Coronary artery (tissue), 2 donors: ENCODE results near the gene ODF2L.

Experiments used
- DNase-seq: peaks from one replicate; pipeline ENCODE4 v3.0.0-alpha.2; 2017; ENCODE audit warnings: low spot score
- H3K27ac ChIP-seq, 2 donors: fragments of 200-600 bp; sonication (generic); one replicate each; pipeline ENCODE4 v1.5.1; 2016 to 2019
- H3K4me3 ChIP-seq: fragments of 200-600 bp; sonication (generic); 2 replicates; pipeline ENCODE4 v1.5.1; 2016; ENCODE audit warnings: mild to moderate bottlenecking, moderate library complexity
- CTCF ChIP-seq: fragments of 200-600 bp; sonication (generic); IDR thresholded peaks from one replicate; pipeline ENCODE4 v1.5.1; 2019; ENCODE audit warnings: antibody characterized with exemption

Gene ODF2L

GRCh38 chr1:86388777-86389176 lies 7.3 kb downstream of the ODF2L start:
- peak overlapping the region in 1 of 2 donors; percentile 9 for H3K27ac ChIP-seq
- TF ChIP-seq CTCF = no peak
- DNase-seq = no peak

GRCh38 chr1:86387916-86388627 lies 8.1 kb downstream of the ODF2L start:
- no peak for DNase-seq
- no peak overlapping the region for H3K27ac ChIP-seq
- TF ChIP-seq CTCF = no peak
- no peak overlapping the region for H3K4me3 ChIP-seq

More at GRCh38 chr1:86388777-86389176, 7.3 kb downstream of the ODF2L start:
- H3K4me3 ChIP-seq = no peak overlapping the region

GRCh38 chr1:86382878-86383277 lies 13.2 kb downstream of the ODF2L start:
- TF ChIP-seq CTCF = no peak
- H3K4me3 ChIP-seq = peak overlapping the region; percentile 22
- H3K27ac ChIP-seq = no peak overlapping the region
- DNase-seq = no peak

GRCh38 chr1:86381223-86381622 lies 14.9 kb downstream of the ODF2L start:
- TF ChIP-seq CTCF = no peak
- DNase-seq = no peak
- Histone ChIP-seq H3K4me3 (no peak overlapping the region), H3K27ac (no peak overlapping the region)

DNA sequence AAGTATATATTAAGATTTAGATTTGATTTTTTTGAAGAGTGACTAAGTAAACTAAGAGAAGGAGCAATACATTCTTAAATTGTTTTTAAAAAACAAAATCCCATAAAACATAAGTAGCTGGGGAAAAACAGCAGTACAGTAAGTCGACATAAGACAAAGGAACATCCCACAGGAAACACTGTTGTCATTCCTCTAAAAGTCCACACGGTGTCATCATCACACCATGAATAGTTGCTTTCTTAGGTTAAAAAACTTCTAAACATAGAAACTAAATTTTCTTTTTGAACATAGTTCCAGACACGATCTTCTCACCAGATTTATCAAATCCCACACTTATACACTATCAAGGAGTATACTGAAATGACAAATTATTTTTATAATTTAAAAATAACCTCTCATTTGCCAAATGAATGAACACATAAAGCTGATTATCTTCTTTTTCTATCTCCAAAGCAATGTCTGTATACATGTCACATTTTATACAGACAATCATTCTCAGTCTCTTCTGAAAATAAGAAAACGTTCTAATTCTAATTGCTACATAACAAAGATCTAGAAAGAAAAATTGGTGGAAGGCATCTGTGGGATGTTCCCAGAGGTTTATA lies 15.8 kb downstream of the ODF2L start:
- no peak for DNase-seq

GRCh38 chr1:86378813-86379212 lies 17.3 kb downstream of the ODF2L start:
- DNase-seq = no peak
- Histone ChIP-seq H3K4me3 (no peak overlapping the region), H3K27ac (no peak overlapping the region)
- TF ChIP-seq CTCF = no peak

More for the DNA sequence above, 15.8 kb downstream of the ODF2L start:
- Histone ChIP-seq H3K4me3 (no peak overlapping the region), H3K27ac (no peak overlapping the region)
- peak; percentile 46 for TF ChIP-seq CTCF

DNA sequence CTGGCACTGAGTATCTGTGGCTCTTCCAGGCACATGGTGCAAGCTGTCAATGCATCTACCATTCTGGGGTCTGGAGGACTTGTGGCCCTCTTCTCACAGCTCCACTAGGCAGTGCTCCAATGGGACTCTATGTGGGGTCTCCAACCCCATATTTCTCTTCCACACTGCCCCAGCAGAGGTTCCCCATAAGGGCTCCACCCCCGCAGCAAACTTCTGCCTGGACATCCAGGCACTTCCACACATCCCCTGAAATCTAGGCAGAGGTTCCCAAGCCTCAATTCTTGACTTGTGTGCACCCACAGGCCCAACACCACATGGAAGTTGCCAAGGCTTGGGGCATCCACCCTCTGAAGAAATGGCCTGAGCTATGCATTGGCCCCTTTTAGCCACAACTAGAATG lies 18.8 kb downstream of the ODF2L start:
- TF ChIP-seq CTCF = no peak
- DNase-seq = no peak
- no peak overlapping the region for H3K4me3 ChIP-seq
- no peak overlapping the region for H3K27ac ChIP-seq
